Fibroblast of the aortic adventitia (primary cell): Measurements from ENCODE around the gene DAO. TPM values are rescaled to one million over a fixed set of nuclear protein-coding genes. Genes with fewer than 3 reads are reported as not detected.
A peak's percentile ranks its signal among the peaks of the same experiment; 100 is the strongest.

Source experiments
- DNase-seq: peaks from one replicate; pipeline ENCODE4 v3.0.0-alpha.2; 2010; ENCODE audit warnings: low read depth
- H3K4me3 ChIP-seq: 2 replicates; pipeline ENCODE4 v1.5.1; 2011; ENCODE audit warnings: low read depth, mild to moderate bottlenecking, control low read depth, low read length, moderate library complexity
- total RNA-seq: library from RNA; depleted of rRNA; stranded (reverse); fragments of >200 nt; gene quantifications from 2 replicates; pipeline ENCODE4 v1.2.3, GENCODE V29; 2012; ENCODE audit warnings: low replicate concordance
- TF ChIP-seq, protein P1 (sequence below): IDR thresholded peaks from 2 replicates; pipeline ENCODE4 v1.5.1; 2011; ENCODE audit warnings: mild to moderate bottlenecking, low read length, control low read depth, inconsistent platforms; ENCODE audit not compliant: insufficient read depth

Gene DAO
- total RNA-seq = not detected in 2 replicates

DNA sequence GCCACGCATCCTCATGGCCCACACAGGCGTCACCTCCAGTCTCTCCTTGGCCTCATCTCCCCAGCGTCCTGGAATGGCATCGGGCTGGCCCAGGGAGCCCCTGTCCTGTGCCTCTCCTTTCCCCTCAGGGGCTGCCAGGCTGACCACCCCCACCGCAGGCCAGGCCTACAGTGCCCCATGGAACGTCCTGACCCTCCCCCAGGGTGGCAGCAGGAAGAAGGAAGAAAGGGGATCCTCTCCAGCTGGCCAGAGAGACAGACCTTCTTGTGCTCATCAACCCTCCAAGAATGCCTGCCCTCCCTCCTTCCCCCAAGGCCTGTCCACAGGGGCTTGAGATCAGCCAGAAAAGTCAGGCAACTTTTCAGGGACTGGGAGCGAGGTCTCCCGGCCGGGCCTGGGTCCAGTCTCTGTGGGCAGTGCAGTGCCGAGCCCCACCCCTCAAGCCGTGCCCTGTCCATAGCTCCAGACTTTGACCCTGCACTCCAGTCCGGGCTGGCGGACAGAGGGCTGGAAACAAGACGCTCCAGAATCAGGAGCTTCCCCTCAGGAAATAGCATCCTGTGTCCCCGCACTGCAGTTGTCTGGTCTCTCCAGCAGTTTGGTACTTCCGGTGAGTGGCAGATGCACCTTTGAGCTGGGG is at the start of gene DAO:
Gene DAO (plus strand): TSS at position 478 of the 640 bp plus-strand sequence. CDS start 4,915 bp downstream, outside the sequence.
- no peak within 1 kb of the TSS for H3K4me3 ChIP-seq
- TF ChIP-seq, protein P1, sequence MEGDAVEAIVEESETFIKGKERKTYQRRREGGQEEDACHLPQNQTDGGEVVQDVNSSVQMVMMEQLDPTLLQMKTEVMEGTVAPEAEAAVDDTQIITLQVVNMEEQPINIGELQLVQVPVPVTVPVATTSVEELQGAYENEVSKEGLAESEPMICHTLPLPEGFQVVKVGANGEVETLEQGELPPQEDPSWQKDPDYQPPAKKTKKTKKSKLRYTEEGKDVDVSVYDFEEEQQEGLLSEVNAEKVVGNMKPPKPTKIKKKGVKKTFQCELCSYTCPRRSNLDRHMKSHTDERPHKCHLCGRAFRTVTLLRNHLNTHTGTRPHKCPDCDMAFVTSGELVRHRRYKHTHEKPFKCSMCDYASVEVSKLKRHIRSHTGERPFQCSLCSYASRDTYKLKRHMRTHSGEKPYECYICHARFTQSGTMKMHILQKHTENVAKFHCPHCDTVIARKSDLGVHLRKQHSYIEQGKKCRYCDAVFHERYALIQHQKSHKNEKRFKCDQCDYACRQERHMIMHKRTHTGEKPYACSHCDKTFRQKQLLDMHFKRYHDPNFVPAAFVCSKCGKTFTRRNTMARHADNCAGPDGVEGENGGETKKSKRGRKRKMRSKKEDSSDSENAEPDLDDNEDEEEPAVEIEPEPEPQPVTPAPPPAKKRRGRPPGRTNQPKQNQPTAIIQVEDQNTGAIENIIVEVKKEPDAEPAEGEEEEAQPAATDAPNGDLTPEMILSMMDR = no peak
- no peak for DNase-seq

DNA sequence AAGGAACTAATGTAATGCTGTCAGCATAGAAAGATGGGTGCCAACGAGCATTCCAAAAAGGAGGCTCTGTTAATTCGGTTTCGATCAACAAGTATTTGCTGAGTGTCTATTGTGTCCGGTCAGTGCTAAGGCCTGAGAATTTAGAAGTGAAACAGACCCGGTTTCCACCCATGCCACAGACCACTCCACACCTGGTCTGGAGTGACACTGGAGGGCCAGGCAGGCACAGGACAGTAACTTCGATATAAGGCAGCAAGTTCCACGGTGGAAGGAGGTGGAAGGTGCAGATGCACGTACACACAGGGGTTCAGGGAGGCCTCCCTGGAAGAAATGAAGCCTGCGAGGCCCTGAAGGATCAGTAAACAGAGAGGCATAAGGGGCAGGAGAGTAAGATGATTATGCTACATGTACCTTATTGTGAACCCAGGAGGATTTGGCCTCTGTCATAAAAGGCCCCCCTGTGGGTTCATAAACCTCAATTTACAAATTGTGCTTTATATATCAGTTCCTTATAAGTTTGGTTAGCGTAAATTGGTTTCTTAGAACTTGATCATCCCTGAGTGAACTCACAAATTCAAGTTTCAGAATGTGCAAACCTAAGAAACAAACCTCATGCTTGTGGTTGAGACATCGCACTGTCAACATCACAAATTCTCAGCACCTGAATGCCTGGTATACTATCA is 48.4 kb upstream of the DAO start:
- H3K4me3 ChIP-seq = no peak overlapping the region
- TF ChIP-seq, protein P1 = no peak
- no peak for DNase-seq

DNA sequence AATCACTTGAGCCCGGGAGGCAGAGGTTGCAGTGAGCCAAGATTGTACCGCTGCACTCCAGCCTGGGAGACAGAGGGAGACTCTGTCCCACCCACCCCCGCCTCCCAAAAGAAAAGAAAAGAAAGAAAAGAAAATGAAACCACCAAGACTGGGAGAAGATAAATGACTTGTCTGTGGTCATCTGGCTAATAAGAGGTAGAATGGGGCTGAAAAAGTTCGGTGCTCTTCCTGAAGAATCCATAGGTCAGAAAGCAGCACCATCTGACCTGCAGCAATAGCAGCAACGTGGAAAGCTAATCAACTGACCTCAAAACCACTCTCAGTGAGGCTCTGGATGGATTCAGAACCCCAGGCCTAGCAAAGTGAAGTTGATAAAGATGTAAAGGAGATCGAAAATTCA is 47.7 kb upstream of the DAO start:
- DNase-seq = peak; percentile 39
- no peak overlapping the region for H3K4me3 ChIP-seq
- TF ChIP-seq, protein P1 = no peak

DNA sequence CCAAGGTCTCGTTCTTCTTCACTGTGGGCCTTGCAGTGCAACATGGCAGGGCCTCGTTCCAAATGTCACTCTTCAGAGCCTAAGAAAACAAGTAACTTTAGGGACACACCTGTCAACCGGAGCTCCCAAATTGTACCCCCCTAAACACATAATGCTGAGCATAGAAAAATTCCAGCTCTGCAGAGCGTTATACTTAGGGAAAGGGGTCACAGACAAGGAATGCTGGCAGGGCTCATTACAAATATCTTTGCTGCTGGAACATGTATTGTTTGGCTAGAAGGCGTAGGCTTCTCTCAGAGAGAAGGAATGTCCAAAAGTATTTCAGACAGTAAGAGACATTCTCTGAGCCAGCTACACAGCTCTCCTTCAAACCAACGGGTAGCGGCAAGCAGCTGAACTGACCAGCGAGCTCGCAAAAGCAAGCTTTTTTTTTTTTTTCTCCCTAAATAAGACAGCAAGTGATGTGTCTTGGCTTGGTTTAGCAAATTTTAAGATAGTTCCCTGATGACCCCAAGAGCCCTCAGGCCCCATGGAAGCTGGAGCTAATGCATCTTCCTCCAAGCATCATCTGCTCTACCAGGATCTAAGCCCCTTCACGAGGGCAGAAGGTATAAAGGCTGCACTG is 47.0 kb upstream of the DAO start:
- peak; percentile 97 for DNase-seq
- peak overlapping the region; percentile 15 for H3K4me3 ChIP-seq
- TF ChIP-seq, protein P1 = peak; percentile 34

DNA sequence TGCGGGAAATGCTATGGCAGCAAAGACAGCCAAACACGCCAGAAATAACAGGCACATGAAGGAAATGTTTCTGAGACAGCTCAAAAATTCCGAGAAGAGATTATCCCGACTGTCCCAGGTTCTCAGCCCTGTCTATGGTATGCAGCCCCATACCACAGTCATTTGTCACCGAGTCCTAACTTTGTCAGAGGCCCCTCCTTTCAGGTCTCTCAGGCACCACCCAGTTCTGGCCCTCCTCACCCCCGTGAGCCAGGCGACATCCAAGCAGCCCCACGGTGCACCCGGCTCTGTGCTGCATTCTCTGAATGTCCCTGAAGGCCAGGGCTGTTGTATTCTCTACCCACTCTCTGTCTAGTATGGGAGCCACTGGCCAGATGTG is 46.5 kb upstream of the DAO start:
- TF ChIP-seq, protein P1 = no peak

DNA sequence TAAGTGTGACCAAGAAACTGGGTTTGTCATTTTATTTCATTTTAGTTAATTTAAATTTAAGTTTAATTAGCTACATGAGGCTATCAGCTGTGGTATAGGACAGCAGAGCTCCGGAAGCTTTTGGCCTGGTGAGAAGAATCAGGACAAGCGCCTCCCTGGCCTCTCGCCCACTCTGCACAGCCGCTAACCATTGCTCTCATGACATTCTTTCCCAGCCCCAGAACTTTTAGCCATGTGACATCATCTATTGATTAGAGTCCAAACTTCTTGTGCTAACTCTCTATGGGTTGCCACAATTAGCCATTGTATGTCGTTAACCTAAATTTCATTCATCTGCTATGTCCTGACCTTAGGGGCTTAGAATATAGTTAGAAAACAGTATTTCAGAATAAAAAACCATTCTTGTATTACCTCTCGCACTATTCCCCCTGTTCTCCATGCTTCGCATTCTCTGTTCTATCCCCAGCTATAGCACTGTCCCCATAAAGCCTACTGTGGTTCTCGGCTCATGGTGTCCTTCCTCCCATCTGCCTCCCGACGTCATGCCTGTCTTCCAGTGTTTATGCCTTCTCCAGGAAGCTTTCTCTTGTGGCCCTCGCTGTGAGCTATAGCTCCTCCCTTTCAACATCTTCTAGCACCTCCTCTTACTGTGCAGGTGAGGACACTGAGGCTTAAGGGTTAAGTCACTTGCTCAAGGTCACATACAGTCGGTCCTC is 46.0 kb upstream of the DAO start:
- TF ChIP-seq, protein P1 = no peak
- peak; percentile 89 for DNase-seq
- no peak overlapping the region for H3K4me3 ChIP-seq

More for the DNA sequence above, 46.5 kb upstream of the DAO start:
- peak; percentile 96 for DNase-seq
- H3K4me3 ChIP-seq = peak overlapping the region; percentile 19
